ENCODE results near the gene GLCE.
"Not testable (repeated sequence)": the region's sequence is repeated elsewhere in the genome, so short reads cannot be mapped to it uniquely, and the experiment has no call there.

Gene GLCE

DNA sequence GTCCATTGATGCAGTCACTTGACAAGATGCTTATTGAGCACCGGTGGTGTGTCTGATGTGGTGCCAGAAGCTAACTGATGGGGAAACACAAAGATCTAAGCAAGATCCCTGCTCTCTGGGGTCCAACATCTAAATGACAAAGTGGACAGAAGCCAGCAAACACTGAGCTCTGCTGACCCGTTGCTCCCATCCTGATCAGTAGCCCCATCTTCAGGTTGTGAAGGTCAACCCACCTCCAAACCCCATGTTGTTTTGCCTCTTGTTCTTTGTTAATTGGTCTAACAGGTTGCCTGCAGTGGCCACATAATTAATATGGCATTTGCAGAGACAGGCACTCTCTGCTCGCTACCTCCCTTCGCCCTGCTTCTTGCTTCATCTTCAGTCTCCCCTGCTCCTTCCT lies 21.5 kb upstream of the GLCE start:
- DNase-seq = no peak

DNA sequence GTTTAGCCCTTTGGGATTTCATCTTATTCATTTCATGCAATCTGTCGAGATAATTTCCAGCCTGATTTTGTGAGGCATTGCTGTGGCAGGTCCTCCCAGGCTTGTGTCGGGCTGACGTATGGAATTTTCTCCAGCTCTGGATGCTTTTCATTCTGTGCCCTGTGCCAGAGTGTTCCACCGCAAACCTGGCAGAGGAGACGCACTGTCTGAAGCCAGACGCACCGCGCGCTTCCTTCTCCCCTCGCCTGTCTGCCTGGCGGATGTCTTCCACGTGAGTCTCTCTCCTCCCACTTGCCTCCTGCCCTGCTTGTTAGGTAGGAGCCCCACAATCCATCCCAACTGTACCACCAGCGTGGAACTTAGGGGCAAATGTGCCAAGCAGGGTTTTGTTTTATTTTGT lies 20.1 kb upstream of the GLCE start:
- DNase-seq = no peak

DNA sequence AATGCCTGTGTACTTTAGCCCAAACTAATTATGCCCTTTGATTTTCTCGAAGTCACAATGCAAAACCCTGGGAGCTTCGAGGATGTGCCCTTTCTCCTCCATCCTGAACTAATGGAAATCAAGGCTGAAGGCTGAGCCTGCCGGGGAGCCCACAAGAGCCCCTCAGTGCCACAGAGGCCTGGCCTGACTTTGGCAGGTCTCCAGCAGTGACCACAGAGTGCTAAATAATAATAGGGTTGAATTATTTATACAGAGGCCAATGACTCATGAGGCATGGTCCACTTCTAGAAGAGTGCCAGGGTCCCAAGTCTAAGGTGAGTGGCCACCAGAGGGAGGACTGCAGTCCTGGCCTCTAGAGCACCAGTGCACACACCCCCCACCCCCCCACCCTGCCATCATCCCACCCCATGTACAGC lies 19.1 kb upstream of the GLCE start:
- no peak for DNase-seq

DNA sequence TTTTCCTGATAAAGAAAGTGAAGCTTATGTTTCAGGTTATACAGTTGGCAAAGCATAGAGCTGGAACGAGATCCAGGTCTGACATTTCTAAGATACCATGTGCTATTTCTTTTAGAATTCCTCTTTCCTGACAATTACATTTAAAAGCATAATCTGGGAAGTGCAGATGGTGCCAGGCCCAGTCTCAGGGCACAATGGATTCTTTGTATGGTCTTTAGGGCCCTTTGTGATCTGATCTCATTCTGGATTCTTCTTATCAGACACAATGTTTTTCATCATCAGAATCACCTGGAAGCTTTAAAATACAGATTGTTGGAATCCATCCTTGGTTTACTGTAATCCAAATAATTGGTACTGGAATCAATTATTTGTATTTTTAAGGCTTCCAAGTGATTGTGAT lies 18.6 kb upstream of the GLCE start:
- DNase-seq = no peak

DNA sequence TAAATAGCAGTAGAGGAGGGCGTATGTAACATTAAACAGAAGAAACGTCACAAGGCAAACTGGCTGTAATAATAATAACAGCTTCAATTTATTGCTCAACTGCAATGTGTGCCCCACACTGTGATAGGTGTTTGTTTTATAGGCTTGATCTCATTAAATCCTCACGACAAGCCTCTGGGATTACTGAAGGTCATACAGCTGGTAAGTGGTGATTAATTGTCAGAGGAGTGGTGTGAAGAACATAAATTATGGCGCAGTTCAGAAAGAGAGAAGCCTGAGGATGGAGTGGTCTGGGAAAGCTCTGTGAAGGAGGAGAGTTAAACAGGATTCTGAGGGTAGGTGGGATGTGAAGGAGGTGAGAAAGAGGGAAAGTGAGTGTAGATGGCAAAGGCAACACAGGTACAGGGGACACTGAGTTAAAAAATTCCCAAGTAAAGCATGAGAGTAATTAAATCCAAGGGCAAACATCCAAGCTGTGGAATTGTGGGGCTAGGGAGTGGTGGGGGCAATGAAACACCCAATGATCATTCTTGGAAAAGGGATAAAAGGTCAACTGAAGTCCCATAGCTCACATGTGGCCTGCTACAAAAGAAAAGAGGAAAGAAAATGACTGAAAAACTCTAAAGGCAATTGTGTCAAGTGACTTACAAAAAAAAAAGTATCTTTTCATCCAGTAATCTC lies 16.5 kb upstream of the GLCE start:
- no peak for DNase-seq

DNA sequence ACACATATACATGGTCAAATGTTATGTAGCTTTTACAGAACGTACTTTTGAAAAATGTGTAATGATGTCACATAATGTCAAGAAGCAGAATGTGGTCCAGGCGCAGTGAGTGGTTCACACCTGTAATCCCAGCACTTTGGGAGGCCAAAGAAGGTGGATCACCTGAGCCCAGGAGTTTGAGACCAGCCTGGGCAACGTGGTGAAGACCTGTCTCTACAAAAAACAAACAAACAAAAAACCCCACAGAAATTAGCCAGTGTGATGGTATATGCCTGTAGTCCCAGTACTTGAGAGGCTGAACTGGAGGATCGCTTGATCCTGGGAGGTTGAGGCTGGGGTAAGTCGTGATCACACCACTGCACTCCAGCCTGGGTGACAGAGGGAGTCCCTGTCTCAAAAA lies 15.9 kb upstream of the GLCE start:
- no peak for DNase-seq

DNA sequence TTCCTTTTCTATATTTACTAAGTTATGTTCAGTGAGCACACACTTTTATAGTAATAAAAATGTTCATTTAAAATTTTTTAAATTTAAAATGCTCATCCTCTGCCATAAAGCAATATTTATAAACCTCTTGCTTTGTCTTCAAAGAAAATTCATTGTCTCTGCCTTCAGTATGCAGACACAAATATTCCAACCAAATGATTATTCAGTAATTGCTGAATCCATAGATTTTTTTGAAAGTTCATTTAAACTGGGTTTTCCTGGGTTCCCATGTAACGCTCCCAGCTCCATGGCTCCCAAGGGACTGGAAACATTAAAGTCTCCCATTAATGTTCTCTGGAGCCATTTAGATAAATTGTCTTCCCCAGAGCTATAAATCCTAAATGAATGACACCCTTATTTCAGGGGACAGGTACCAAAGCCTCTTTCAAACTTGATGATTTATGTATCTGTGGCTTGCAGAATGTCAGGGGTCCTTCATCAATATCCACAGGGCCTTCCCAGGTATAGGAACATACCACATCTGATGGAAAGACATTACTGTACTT lies 15.2 kb upstream of the GLCE start:
- DNase-seq = no peak

DNA sequence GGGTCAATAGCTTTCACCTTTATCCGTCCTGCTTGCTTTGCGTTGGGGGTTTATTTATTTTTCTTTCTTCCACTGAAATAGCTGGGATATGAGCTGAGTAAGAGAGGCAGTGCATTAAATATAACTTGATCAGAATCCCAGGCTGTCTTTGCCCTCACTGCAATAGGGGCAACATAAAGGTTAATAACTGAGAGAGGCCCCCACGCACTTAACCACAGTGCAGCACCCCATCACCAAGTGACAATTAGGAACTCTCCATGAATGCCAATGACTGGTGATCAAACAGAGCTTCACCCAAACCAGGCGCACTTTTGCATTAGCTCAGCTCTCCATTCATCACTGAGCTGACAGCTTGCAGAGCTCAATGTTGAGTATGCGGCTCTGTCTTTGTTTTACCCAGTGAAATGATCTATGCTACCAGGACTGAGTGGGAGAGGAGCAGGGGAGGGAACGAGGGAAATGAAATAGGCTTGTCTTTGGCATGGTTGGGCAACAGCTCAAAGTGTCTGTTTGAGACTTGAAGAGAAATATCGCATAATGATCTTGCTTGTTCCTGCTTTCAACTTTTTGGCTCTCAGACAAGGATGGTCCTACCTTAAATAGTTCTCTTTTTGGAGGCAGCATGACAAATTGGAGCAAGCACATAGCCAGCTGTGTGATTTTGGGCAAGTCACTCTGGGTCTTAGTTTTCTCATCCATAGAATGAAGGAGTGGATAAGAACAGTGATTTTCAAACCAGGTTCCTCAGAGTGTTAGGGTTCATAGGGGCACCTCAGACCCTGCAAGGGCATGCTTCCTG lies 14.5 kb upstream of the GLCE start:
- no peak for DNase-seq

DNA sequence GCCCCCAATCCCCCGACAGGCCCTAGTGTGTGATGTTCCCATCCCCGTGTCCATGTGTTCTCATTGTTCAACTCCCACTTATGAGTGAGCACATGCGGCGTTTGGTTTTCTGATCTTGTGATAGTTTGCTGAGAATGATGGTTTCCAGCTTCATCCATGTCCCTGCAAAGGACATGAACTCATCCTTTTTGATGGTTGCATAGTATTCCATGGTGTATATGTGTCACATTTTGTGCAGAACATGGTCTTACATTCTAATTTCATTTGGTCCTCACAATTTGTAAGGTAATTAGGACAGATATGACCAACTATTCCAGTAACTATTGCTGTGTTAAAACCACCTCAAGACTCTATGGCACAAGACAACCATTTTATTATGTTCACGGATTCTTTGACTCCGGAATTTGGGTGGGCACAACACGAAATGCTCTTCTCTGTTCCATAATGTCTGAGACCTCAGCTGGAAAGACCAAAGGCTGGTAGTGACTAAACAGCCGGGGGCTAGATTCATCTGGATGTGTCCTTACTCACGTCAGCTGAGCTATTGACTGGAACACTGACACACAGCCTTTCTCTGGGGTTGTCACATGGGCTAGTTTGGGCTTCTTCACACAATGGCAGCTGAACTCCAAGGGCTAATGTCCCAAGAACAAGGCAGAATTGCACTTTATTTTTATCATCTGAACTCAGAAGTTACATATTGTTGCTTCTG lies 13.6 kb upstream of the GLCE start:
- no peak for DNase-seq

DNA sequence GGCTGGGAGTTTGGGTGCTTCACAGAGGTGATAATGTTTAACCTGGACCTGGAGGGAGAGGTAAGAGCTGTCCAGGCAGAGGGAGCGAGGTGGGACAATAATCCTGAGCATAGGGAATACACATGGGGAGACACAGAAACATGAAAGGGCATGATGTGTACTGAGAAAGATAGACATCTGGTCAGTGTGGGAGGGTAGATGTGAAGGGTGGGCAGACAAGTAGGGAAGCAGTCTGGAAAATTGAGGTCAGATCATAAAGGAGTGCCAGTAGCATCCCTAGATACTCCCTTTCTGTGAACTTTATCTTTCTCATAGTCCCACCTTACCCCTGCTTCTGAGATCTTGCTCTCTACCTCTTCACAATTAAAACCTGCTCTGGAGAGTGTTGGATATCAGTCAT lies 12.0 kb upstream of the GLCE start:
- DNase-seq = no peak

DNA sequence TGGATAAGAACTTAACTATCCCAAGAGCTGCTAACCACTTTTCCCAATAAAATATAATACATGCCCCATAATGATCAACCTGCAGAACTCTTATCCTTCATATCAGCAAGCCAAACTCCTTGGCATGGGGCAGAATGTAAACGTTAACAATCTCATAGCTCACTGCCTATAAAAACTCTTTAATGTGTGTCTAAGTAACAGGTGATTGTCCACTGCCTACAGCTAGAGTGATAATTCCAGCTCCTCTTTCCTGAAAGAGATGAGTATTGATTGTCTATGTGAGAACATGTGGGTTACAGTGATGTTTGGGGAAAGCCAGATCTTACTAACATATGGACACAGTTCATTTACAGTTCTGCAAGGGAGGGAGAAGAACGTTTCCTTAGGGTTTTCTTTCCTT lies 11.3 kb upstream of the GLCE start:
- no peak for DNase-seq

DNA sequence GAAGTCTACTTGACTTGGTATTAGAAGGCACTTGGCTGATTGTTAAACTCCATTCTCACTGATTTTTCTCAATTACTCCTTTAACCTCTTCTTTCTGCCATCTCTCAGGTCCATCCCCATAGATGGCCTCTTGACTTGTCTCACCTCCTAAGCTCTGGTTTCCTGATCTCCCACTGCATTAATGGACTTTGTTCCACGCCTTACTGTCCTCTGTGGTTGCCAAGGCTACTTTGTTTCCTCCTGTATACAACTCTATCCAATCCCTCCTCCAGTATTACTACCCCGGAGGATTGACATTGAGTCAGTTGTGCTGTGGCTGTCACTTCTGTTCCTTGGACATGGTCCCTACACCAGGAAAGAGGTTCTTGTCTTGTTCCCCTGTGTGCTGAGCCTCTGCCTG lies 10.6 kb upstream of the GLCE start:
- no peak for DNase-seq

DNA sequence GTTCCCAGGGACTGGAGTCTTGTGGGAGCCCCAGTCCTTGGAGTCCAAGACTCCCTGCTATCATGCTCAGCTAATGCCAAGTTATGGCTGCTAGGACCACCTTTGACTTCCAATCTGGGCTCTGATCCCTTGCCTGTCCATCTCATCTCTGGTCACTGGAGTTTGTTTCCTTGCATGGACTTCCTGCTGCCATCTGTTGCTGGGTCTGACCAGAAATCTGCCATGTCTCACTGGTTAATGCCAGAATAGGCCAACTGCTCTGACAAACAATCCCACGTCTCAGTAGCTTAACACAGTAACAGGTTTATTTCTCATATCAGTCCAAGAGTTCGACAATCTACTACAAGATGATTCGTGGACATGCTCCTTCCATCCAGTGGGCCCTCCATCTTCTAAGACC lies 10.1 kb upstream of the GLCE start:
- DNase-seq = no peak

DNA sequence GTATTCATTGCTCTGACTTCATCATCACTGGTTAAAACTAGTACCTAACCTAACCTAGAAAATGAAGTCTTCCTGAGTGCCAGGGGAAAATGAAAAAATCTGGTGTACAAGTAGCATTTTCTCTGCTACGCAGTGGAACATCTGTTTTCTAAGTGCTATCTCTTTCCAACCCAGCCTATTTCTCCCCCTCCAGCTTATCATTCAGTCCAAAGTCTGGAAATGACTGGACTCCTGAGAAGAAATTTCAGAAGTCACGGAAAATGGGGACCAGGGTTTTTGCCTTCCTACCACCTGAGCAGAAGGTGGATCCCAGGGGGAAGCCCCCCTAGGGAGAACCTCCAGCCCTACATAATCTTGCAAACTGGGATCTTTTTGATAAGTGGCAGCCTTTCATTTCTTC lies 9.6 kb upstream of the GLCE start:
- no peak for DNase-seq

DNA sequence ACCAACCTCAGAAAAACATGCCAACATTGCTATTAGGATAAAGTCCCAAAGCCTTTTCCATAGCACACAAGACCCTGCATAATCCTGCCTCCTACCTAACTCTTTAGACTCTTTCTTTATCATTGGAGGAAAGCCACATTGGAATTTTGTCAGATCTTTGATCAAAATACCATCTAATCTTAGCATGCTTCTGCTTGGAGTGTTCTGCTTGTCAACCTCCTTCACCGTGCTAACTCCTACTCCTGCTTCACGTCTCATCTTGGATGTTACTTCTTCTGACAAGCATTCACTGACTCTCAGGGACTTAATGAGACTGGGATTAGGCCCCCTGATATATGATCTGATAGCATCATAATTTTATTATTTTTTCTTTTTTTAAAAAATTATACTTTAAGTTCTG lies 7.4 kb upstream of the GLCE start:
- DNase-seq = no peak

DNA sequence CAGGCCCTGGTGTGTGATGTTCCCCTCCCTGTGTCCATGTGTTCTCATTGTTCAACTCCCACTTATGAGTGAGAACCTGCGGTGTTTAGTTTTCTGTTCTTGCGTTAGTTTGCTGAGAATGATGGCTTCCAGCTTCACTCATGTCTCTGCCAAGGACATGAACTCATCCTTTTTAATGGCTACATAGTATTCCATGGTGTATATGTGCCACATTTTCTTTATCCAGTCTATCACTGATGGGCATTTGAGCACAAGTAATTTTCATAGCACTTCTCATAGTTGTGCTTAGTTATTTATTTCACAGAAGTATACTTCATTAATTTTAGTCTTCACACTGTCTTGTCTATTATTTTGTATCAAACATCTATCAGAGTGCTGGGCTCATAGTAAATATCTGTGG lies 6.8 kb upstream of the GLCE start:
- not testable (repeated sequence) for DNase-seq

DNA sequence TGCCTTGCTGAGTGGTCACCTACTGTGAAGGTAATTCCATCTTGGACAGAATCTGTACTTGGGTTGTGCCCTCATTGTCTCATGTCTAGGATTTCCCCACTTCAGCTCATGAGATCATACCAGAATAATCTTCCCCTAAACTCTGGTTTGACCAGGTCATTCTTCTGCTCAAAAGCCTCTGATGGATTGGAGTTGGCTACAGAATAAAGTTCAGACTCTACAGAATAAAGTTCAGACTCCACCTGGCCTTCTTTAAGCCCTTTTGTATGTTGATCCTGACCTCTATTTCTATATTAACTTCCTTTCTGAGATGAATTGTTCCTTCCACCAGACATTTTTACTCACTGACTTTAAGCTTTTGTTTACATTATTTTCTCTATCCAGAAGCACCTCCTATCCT lies 6.4 kb upstream of the GLCE start:
- DNase-seq = peak; percentile 26 to 45 (median 33)

DNA sequence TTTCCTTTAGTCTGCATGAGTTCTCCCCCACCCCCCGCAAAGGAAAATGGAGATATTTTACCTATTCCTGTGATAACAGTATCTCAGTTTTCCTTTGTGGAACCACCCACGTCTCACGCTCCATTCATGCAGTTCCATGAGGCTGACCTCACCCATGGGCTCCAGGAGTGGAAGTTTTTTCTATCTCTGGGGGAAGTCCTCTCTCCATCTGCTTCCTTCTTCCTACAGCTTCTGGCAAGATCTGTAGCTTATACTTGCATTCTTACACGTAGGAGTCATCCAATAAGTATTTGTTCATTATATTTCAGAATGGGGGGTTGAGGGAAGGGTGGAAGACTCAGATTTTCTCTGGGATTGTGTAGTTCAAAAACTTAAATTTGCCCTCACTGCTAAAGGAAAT lies 5.8 kb upstream of the GLCE start:
- DNase-seq = peak; percentile 67 to 79 (median 77)

DNA sequence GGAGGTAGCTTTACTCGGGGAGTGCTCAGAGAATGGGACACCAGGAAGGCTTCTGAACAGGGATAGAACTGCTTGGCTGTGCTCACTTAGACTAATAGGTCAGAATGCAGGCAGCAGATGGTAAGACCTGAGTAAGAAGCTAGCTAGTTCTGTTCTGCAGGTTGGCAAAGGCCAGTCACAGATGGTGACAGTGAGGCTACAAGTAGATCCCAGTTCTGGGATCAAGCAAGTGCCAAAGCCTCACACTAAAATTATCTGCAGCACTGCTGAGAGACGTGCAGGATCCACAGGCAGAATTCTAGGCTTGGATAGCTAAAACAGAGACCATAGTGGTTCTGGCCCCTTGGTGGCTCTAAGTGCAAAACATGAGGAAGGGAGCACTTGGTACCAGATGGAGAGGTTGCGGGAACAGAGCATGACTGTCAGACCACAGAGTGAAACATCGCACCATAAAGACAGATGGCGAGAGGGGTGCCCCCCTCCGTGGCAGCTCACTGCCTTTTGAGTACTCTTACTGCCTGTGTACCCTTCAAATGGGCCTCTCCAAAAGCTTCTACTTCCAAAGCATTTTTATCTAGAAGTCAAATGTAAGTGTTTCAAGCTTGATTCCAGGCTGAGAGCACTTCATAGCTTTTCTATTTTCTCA lies 3.6 kb upstream of the GLCE start:
- no peak for DNase-seq

DNA sequence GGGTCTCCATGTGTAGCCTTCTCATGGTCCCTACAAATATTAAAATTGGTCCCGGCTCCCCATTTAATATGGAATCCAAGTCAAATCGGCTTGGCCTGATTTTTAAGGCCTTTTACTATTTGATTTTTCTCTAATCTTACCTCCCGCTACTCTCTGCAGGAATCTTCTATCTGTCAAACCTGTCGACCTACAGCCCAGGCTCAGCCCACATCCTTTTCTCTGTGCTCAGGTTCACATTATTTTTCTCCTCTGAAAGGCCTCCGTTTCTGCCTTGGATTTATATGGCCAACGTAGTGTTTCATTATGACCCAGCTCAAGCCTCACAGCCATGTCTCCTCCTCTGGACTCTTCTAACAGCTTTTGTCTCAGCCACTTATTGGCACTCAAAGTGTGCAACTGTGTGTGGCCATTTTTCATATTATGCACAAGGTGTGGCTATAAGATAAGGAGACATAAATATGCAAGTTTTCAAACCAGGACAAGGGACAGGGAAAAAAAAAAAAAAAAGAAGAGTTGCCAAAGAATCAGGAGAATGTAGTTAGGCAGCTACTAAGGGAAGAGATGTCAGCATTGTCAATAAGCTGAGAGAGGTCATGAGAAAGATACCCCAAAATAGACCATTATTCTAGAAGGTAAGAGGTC lies 2.1 kb upstream of the GLCE start:
- DNase-seq = no peak

DNA sequence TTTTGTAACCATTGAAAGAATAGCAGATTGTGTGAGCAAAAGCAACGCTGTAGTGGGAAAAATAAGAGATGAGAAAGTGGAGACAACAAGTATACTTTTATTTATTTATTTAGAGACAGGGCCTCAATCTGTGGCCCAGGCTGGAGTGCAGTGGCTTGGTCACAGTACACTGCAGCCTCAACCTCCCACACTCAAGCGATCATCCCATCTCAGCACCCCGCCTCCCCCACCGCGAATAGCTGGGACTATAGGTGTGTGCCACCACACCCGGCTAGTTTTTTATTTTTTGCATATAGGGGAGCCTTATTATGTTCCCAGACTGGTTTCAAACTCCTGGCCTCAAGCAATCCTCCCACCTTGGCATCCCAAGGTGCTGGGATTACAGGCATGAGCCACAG lies 1.6 kb upstream of the GLCE start:
- no peak for DNase-seq

DNA sequence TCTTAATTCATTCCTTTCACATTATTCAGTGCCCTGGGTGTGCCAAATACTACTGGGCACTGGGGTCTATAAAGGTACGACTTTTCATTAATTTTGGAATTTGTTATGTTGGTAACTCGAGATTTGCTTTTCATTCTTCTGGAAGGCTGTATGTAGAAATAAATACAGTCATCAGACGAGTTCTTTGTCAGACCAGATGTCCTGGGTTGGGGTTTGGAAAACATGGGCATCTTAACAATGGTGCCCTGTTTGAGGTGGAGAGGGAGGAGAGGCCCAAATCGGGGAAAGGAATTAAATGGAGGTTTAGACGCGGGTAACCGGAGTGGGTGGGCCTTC lies 662 bp upstream of the GLCE start:
- DNase-seq = no peak
